ENCODE results near the gene MLN. TPM values are rescaled to one million over a fixed set of nuclear protein-coding genes. Genes with fewer than 3 reads are reported as not detected.
A peak's percentile ranks its signal among the peaks of the same experiment; 100 is the strongest.

Gene MLN
- total RNA-seq, 2 experiments from 2014 or later: not detected

DNA sequence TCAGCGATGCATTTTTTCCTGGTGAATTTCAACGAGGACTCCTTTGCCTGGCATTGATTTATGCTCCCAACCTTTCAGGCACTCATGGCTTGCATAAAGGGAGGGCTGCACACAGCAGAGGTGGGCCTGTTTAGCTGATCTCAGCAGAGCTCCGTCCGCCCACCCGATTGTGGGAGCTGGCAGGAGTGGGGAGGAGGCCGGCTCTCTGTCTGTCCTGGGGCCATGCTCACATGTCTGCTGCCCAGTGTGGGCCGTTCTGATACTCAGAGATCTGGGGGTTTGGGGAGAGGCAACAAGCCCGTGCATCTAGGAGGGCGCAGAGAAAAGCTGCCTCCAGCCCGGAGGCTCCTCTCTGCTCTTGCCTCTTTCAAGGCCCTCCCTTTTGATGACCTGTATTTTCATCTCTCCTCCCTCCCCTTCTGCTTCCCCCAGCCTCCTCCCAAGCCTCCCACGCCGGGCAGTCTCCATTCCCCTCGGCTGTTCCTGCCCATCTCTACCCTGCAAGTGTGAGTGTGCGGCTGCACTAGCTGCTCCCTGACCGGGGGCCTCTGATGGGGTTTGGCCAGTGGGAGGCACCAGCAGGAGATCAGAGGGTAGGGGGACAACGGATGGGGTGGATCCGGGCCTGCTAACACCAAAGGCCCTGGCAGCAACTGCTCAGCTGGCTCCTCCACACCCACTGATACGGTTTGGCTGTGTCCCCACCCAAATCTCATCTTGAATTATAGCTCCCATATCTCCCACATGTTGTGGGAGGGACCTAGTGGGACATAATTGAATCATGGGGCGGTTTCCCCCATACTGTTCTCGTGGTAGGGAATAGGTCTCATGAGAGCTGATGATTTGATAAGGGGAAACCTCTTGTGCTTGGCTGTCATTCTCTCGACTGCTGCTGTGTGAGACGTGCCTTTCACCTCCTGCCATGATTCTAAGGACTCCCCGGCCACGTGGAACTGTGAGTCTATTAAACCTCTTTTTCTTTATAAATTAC is 39.6 kb upstream of the MLN start:
- ChIA-PET CTCF (no interaction called here), POLR2A (no interaction called here)
- H3K27me3 Mint-ChIP-seq: no peaks in the 10 kb centered on the region
- no peaks in the 10 kb centered on the region for H3K36me3 Mint-ChIP-seq (ENCODE audit: low read depth)
- H3K4me1 Mint-ChIP-seq: peaks cover 15% of the 10 kb centered on the region
- H3K4me3 Mint-ChIP-seq: no peak overlapping the region
- DNase-seq: no peak
- intact Hi-C loops (cut with DNase I, micrococcal nuclease): loop anchor here in 1 of 2 experiments (10.0 kb wide), 1 partner anchor 301 kb away; the partner anchor contains the start of gene GRM4
- no peak overlapping the region for H3K27ac Mint-ChIP-seq
- no peak for ATAC-seq
- H3K9me3 Mint-ChIP-seq (ENCODE audit: low read depth): no peaks in the 10 kb centered on the region

- no peak overlapping the region for H3K4me3 Mint-ChIP-seq
- H3K27me3 Mint-ChIP-seq: no peaks in the 10 kb centered on the region
- H3K27ac Mint-ChIP-seq: no peak overlapping the region
- no peaks in the 10 kb centered on the region for H3K36me3 Mint-ChIP-seq (ENCODE audit: low read depth)
- ChIA-PET POLR2A (no interaction called here), CTCF (no interaction called here)
- intact Hi-C loops (cut with DNase I, micrococcal nuclease): loop anchor here (2.0 to 10.0 kb wide), 2 partner anchors 53 to 303 kb away; partner anchors contain the start of genes GRM4 (in 1 of the 2) and LEMD2 (in 1 of the 2)
- H3K4me1 Mint-ChIP-seq: peaks cover 15% of the 10 kb centered on the region
- H3K9me3 Mint-ChIP-seq (ENCODE audit: low read depth): no peaks in the 10 kb centered on the region
- no peak for DNase-seq
- ATAC-seq: no peak
Observed at GRCh38 chr6:33841868-33842267, 38.1 kb upstream of the MLN start.

DNA sequence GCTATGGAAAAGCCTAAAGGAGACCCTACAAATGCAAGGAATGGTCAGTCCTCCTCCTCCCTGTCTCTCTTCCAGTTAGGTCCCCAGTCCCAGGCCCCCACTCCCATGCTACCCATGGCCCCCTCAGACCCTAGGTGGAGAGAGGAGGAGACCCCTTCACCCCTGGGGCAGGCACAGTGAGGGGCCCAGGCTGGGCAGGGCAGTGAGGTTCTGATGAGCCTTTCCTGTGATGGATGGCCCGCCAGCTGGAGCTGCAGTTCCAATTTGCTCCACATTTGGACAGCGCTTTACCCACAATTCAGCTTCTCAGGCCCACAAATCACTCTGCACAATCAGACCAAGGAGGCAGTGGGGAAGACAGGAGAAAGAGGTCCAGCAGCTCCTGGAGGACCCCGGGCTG is 37.3 kb upstream of the MLN start:
- POLR2A ChIA-PET: no interaction called here

DNA sequence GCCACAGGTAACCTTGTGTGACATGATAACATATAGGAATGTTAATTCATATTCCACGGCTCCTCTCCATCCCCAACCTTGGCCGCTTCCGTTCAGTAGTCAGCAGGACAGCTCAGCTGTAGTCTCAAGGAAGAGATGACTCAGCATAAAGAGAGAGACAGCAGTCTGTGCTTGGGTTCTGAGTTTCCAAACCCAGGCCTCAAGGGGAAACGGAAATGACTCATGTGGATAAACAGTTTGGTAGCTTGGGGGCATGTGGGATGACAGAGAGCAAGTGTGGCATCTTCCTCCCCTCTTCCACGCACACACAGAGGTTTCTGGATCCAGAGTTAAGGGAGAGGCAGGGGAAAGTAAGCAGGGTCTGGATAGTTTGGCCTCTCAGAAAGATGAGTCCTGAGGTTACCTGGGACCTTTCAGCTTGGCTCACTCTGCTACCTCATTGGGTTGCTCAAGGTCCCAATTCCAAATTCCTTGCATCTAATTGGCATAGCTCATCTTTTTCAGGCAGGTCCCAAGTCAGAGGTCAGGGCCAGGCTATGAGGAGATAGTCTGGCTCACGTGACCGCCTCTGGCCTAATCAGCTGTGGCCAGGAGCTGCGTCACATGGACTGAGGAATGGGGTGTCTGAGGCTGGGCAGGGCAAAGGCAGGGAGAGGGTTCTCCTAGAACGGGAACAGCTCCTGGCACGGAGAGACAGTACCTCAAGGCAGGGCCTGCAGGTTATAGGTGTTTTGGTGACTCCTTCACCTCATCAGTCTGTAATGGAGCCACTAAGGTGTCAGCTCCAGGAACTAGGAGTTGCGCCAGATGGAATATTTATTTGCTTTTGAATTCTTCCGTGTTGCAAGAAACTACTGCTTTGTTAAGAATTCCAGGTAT is 36.5 kb upstream of the MLN start:
- H3K27ac Mint-ChIP-seq: peak overlapping the region; percentile 11
- intact Hi-C loops (cut with DNase I, micrococcal nuclease): loop anchor here (2.0 to 10.0 kb wide), 2 partner anchors 51 to 305 kb away; partner anchors contain the start of genes GRM4 (in 1 of the 2) and LEMD2 (in 1 of the 2)
- H3K9me3 Mint-ChIP-seq (ENCODE audit: low read depth): no peaks in the 10 kb centered on the region
- H3K4me1 Mint-ChIP-seq: peaks cover 15% of the 10 kb centered on the region
- ChIA-PET POLR2A (no interaction called here), CTCF (interaction anchor here (0.8 to 1.2 kb wide), 3 partner anchors 33 to 71 kb away, joined by 3 to 4 read pairs (median 3); no protein-coding TSS in a partner anchor)
- DNase-seq (peak; percentile 68), ATAC-seq (peak; percentile 98)
- H3K4me3 Mint-ChIP-seq: no peak overlapping the region
- H3K27me3 Mint-ChIP-seq: no peaks in the 10 kb centered on the region
- no peaks in the 10 kb centered on the region for H3K36me3 Mint-ChIP-seq (ENCODE audit: low read depth)

More for the DNA sequence above, 37.3 kb upstream of the MLN start:
- Mint-ChIP-seq H3K27me3 (no peaks in the 10 kb centered on the region), H3K36me3 (ENCODE audit: low read depth) (no peaks in the 10 kb centered on the region), H3K27ac (no peak overlapping the region), H3K9me3 (ENCODE audit: low read depth) (no peaks in the 10 kb centered on the region), H3K4me1 (peaks cover 15% of the 10 kb centered on the region), H3K4me3 (no peak overlapping the region)
- CTCF ChIA-PET: interaction anchor here (1.2 kb wide), 1 partner anchor 34 kb away, joined by 3 read pairs; no protein-coding TSS in a partner anchor
- DNase-seq (no peak), ATAC-seq (no peak)
- intact Hi-C loops (cut with DNase I, micrococcal nuclease): loop anchor here (2.0 to 10.0 kb wide), 2 partner anchors 52 to 304 kb away; partner anchors contain the start of genes GRM4 (in 1 of the 2) and LEMD2 (in 1 of the 2)

GRCh38 chr6:33839399-33840047 is 35.7 kb upstream of the MLN start:
- intact Hi-C loops (cut with DNase I, micrococcal nuclease): loop anchor here (2.0 to 10.0 kb wide), 2 partner anchors 51 to 305 kb away; partner anchors contain the start of genes GRM4 (in 1 of the 2) and LEMD2 (in 1 of the 2)
- Mint-ChIP-seq H3K4me3 (no peak overlapping the region), H3K36me3 (ENCODE audit: low read depth) (no peaks in the 10 kb centered on the region), H3K4me1 (peaks cover 15% of the 10 kb centered on the region), H3K27me3 (no peaks in the 10 kb centered on the region), H3K27ac (peak overlapping the region; percentile 11), H3K9me3 (ENCODE audit: low read depth) (no peaks in the 10 kb centered on the region)
- ATAC-seq (no peak), DNase-seq (no peak)
- POLR2A ChIA-PET: no interaction called here
- CTCF ChIA-PET: interaction anchor here (0.8 kb wide), 2 partner anchors 52 to 71 kb away, joined by 3 to 4 read pairs; no protein-coding TSS in a partner anchor

DNA sequence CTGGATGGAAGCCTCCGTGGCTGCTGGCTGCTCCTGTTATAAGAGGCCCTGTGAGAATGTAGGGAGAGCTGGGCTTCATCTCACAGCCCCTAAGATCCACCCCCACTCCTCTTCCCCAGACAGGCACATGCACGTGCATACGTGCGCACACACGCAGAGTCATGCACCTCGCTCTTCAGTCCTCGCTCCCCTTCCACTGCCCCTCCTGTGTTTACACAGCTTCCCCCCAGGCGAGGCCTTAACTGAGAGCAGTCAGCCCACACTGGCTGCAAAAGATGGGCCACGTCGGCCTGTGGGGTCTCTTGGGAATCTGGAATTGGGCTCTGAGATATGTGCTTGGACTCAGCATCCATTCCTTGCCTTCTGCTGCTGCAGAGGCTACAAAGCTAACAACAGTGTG is 35.2 kb upstream of the MLN start:
- Mint-ChIP-seq H3K9me3 (ENCODE audit: low read depth) (no peaks in the 10 kb centered on the region), H3K4me3 (no peak overlapping the region), H3K4me1 (peaks cover 15% of the 10 kb centered on the region), H3K27me3 (no peaks in the 10 kb centered on the region), H3K36me3 (ENCODE audit: low read depth) (no peaks in the 10 kb centered on the region), H3K27ac (no peak overlapping the region)
- ATAC-seq (no peak), DNase-seq (no peak)
- ChIA-PET POLR2A (interaction anchor here (0.5 kb wide), 1 partner anchor 1512 kb away, joined by 5 read pairs; no protein-coding TSS in a partner anchor), CTCF (no interaction called here)
- intact Hi-C loops (cut with DNase I, micrococcal nuclease): no loop called here

DNA sequence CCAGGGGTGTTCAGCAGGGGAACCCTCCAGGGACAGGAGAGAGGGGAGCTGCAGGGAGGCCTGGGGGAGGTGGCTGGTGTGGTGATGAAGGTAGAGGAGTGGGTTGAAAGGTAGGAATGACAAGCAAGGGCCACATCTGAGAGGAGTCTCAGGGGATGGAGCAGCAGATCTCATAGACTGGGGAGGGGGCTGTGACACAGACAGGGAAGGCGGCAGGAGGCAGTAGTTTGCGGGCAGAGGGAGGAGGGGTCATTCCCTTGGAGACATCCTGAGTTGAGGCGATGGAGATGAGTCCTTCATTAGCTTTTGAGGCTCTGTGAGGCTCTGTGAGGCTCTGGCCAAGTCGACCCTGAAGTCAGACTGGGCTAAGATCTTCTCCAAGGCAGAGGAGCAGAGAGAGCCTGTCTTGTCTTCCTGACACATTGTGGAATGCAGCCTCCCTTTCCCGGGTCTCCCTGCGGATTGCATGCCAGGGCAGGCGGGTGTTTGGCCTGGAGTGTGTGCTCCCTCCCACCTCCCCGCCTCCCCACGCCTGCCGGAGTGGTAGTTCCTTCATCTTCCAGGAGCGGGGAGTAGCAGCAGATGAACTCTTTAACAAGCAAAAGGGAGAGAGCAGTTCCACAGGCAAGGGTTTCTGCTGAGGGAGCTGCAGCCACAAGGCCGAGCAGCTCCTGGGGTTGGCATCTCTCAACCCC is 34.3 kb upstream of the MLN start:
- H3K27ac Mint-ChIP-seq: no peak overlapping the region
- H3K36me3 Mint-ChIP-seq (ENCODE audit: low read depth): no peaks in the 10 kb centered on the region
- peaks cover 15% of the 10 kb centered on the region for H3K4me1 Mint-ChIP-seq
- intact Hi-C loops (cut with DNase I, micrococcal nuclease): no loop called here
- no peak overlapping the region for H3K4me3 Mint-ChIP-seq
- DNase-seq (no peak), ATAC-seq (no peak)
- CTCF ChIA-PET: interaction anchor here (0.7 kb wide), 1 partner anchor 15 kb away, joined by 3 read pairs; no protein-coding TSS in a partner anchor
- POLR2A ChIA-PET: interaction anchor here (0.5 kb wide), 1 partner anchor 1513 kb away, joined by 5 read pairs; no protein-coding TSS in a partner anchor
- no peaks in the 10 kb centered on the region for H3K27me3 Mint-ChIP-seq
- H3K9me3 Mint-ChIP-seq (ENCODE audit: low read depth): no peaks in the 10 kb centered on the region

DNA sequence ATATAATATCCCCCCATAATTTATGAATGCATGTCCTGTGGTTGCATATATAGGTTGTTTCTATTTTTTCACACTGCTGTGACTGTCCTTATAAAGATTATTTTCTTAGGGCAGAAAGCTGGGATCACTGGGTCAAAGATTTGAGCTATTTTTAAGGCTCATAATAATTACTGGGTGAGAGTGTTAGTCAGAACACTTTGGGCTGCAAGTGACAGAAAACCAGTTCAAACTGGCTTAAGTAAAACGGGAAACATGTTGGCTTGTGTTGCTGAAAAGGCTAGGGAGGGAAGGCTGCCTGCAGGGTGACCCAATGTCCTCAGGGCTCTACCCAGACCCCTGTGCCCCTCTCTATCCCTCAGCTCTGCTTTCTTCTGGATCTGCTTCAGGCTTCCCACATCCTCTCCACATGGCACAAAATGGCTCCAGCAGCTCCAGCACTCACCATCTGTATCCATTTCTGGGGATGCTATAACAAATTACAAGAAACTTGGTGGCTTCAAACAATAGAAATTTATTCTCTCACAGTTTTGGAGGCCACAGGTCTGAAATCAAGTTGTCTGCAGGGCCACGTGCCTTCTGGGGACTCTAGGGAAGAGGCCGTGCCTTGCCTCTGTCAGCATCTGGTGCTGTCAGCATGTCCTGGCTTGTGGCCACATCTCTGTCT is 33.1 kb upstream of the MLN start:
- ATAC-seq: no peak
- Mint-ChIP-seq H3K36me3 (ENCODE audit: low read depth) (no peaks in the 10 kb centered on the region), H3K4me3 (no peak overlapping the region), H3K27ac (no peak overlapping the region), H3K4me1 (peaks cover 15% of the 10 kb centered on the region), H3K9me3 (ENCODE audit: low read depth) (no peaks in the 10 kb centered on the region), H3K27me3 (no peaks in the 10 kb centered on the region)
- no peak for DNase-seq
- CTCF ChIA-PET: no interaction called here
- POLR2A ChIA-PET: interaction anchor here (0.7 kb wide), 1 partner anchor 588 kb away, joined by 6 read pairs; no protein-coding TSS in a partner anchor
- intact Hi-C loops (cut with DNase I, micrococcal nuclease): no loop called here

- DNase-seq: no peak
- peaks cover 6% of the 10 kb centered on the region for H3K4me1 Mint-ChIP-seq
- H3K4me3 Mint-ChIP-seq: no peak overlapping the region
- no peaks in the 10 kb centered on the region for H3K9me3 Mint-ChIP-seq (ENCODE audit: low read depth)
- POLR2A ChIA-PET: interaction anchor here (0.6 kb wide), 1 partner anchor 660 kb away, joined by 3 read pairs; no protein-coding TSS in a partner anchor
- H3K36me3 Mint-ChIP-seq (ENCODE audit: low read depth): no peaks in the 10 kb centered on the region
- H3K27me3 Mint-ChIP-seq: no peaks in the 10 kb centered on the region
- no peak for ATAC-seq
- CTCF ChIA-PET: interaction anchor here (0.7 kb wide), 1 partner anchor 81 kb away, joined by 4 read pairs; no protein-coding TSS in a partner anchor
- no peak overlapping the region for H3K27ac Mint-ChIP-seq
- intact Hi-C loops (cut with DNase I, micrococcal nuclease): no loop called here
Observed at GRCh38 chr6:33834401-33835392, 30.9 kb upstream of the MLN start.

All from activated CD4-positive, alpha-beta T cell treated with anti-CD3 and anti-CD28 coated beads for 36 hours (primary cell).